OCI-LY3 (cell line): ENCODE data around the gene MGME1.

Experiments used
- H2AFZ ChIP-seq: fragments of 200-600, 300-600 bp; shearing (Covaris generic); 2 replicates; pipeline ENCODE4 v1.6.0; 2014; ENCODE audit warnings: antibody characterized with exemption, low read depth, low read length
- H3K27ac ChIP-seq: fragments of 200-600, 300-600 bp; sonication (generic); 2 replicates; pipeline ENCODE4 v1.5.1; 2014; ENCODE audit warnings: mild to moderate bottlenecking, low read length, moderate library complexity, mixed read lengths
- H3K27me3 ChIP-seq: fragments of 200-600, 300-600 bp; sonication (generic); 2 replicates; pipeline ENCODE4 v1.6.1; 2014; ENCODE audit warnings: low read depth, low read length, mixed read lengths
- H3K36me3 ChIP-seq: fragments of 200-600, 300-600 bp; sonication (generic); replicated peaks from 2 replicates; pipeline ENCODE3; 2014; ENCODE audit warnings: low read depth, low read length, mixed read lengths
- H3K4me1 ChIP-seq: fragments of 300-600, 200-600 bp; sonication (generic); 2 replicates; pipeline ENCODE4 v1.6.1; 2014; ENCODE audit warnings: low read length, mixed read lengths
- H3K4me2 ChIP-seq: fragments of 200-600, 300-600 bp; sonication (generic); 2 replicates; pipeline ENCODE4 v1.6.1; 2014; ENCODE audit warnings: low read length, mixed read lengths
- H3K4me3 ChIP-seq: fragments of 300-600, 200-600 bp; sonication (generic); 2 replicates; pipeline ENCODE4 v1.5.1; 2014; ENCODE audit warnings: antibody characterized with exemption, mild to moderate bottlenecking, low read length, moderate library complexity
- H3K79me2 ChIP-seq: fragments of 300-600, 200-600 bp; shearing (Covaris generic); 2 replicates; pipeline ENCODE4 v1.6.1; 2014; ENCODE audit warnings: mild to moderate bottlenecking, low read length, mixed read lengths
- H3K9ac ChIP-seq: fragments of 300-600, 200-600 bp; shearing (Covaris generic); 2 replicates; pipeline ENCODE4 v1.6.0; 2014; ENCODE audit warnings: mild to moderate bottlenecking, low read length, moderate library complexity
- H3K9me3 ChIP-seq: fragments of 200-600, 300-600 bp; shearing (Covaris generic); 2 replicates; pipeline ENCODE4 v1.6.1; 2014; ENCODE audit warnings: low read length, mixed read lengths; ENCODE audit not compliant: insufficient read depth
- H4K20me1 ChIP-seq: fragments of 200-600, 300-600 bp; sonication (generic); 2 replicates; pipeline ENCODE4 v1.6.1; 2016; ENCODE audit warnings: low read length, mixed read lengths; ENCODE audit not compliant: insufficient read depth
- EZH2phosphoT487 ChIP-seq: fragments of 200-600 bp; shearing (Covaris generic); IDR thresholded peaks from 2 replicates; pipeline ENCODE4 v1.6.1; 2018; ENCODE audit warnings: antibody characterized with exemption, mixed run types, low read depth
- TF ChIP-seq, protein P1 (sequence below): fragments of 200-600, 300-600 bp; sonication (generic); IDR thresholded peaks from 2 replicates; pipeline ENCODE4 v1.5.1; 2014; ENCODE audit warnings: antibody characterized with exemption, low read length, low read depth

MGME1 gene

DNA sequence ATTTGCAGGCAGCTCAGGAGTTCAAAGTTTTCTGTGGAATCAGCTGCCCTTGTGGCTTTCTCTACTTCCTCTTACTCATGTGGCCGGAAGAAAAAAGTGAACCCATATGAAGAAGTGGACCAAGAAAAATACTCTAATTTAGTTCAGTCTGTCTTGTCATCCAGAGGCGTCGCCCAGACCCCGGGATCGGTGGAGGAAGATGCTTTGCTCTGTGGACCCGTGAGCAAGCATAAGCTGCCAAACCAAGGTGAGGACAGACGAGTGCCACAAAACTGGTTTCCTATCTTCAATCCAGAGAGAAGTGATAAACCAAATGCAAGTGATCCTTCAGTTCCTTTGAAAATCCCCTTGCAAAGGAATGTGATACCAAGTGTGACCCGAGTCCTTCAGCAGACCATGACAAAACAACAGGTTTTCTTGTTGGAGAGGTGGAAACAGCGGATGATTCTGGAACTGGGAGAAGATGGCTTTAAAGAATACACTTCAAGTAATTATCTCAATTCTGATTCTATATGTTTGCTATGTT, 1.1 kb downstream of the MGME1 start:
- no peak overlapping the region for H2AFZ ChIP-seq
- peak overlapping the region; percentile 95 for H3K27ac ChIP-seq
- H3K27me3 ChIP-seq, result no peaks in the 10 kb centered on the region
- peak overlapping the region; percentile 82 for H3K4me3 ChIP-seq
- H3K4me1 ChIP-seq, result peaks cover 47% of the 10 kb centered on the region
- no peaks in the 10 kb centered on the region for H3K9me3 ChIP-seq
- TF ChIP-seq EZH2phosphoT487, result no peak
- TF ChIP-seq, protein P1, sequence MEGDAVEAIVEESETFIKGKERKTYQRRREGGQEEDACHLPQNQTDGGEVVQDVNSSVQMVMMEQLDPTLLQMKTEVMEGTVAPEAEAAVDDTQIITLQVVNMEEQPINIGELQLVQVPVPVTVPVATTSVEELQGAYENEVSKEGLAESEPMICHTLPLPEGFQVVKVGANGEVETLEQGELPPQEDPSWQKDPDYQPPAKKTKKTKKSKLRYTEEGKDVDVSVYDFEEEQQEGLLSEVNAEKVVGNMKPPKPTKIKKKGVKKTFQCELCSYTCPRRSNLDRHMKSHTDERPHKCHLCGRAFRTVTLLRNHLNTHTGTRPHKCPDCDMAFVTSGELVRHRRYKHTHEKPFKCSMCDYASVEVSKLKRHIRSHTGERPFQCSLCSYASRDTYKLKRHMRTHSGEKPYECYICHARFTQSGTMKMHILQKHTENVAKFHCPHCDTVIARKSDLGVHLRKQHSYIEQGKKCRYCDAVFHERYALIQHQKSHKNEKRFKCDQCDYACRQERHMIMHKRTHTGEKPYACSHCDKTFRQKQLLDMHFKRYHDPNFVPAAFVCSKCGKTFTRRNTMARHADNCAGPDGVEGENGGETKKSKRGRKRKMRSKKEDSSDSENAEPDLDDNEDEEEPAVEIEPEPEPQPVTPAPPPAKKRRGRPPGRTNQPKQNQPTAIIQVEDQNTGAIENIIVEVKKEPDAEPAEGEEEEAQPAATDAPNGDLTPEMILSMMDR, result no peak
- peaks cover 98% of the 10 kb centered on the region for H3K79me2 ChIP-seq
- peak overlapping the region; percentile 98 for H3K9ac ChIP-seq
- H3K4me2 ChIP-seq, result peak overlapping the region; percentile 78
- H4K20me1 ChIP-seq, result peaks cover 47% of the 10 kb centered on the region
- peaks cover 60% of the 10 kb centered on the region for H3K36me3 ChIP-seq

DNA sequence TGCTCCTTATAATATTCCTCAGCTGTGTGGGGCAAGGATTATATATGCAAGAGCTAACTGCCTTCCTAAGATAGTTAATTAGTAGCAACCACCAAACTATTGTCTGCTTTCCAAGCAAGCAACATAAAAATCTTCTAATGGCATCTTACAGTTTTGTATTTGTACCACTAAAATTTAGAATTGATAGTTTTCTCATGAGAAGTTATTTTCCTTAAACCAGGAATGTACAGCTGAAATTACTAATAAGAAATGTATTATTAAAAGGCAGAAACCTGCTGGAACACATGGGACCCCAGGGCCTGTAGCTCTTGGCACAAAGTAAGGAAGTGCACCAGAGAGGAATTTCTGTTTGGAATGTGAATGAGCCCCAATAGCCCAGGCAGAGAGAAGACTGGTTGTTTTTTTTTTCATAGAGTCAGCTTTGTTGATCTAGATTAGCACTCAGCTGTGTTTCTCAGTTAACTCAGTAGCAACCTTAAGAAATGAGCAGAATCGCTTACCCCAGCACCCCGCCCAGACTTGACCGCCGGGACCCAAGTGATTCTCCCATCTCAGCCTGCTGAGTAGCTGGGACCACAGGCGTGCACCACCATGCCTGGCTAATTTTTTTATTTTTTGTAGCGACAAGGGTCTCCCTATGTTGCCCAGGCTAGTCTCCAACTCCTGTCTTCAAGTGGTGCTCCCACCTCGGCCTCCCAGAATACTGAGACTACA, 2.6 kb downstream of the MGME1 start:
- Histone ChIP-seq H3K79me2 (peaks cover 98% of the 10 kb centered on the region), H3K9ac (peak overlapping the region; percentile 98), H3K27ac (no peak overlapping the region), H3K9me3 (no peaks in the 10 kb centered on the region), H3K4me3 (peak overlapping the region; percentile 82), H3K36me3 (peaks cover 58% of the 10 kb centered on the region), H3K4me2 (peak overlapping the region; percentile 78), H3K27me3 (no peaks in the 10 kb centered on the region), H4K20me1 (peaks cover 37% of the 10 kb centered on the region), H2AFZ (no peak overlapping the region), H3K4me1 (peaks cover 37% of the 10 kb centered on the region)
- TF ChIP-seq, protein P1, result no peak
- no peak for TF ChIP-seq EZH2phosphoT487

DNA sequence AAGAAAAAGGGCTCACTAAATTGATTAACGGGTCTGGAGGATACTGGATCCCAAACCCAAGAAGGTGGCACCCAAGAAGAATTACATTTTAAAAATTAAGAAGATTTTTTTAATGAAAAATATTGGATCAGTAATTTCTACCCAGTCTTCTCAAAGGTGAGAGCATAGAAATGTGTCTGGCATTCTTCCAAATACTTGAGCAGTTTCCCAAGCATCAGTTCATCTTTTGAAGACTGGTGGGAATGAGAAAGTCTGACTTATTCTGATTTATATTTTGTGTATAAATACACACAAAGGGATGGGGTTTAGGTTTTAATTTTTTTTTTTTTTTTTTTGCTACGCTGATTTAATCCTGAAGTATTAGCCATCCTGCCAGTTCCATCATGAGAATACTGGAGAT, 3.3 kb downstream of the MGME1 start:
- TF ChIP-seq EZH2phosphoT487, result no peak
- TF ChIP-seq, protein P1, result no peak
- Histone ChIP-seq H3K4me3 (peak overlapping the region; percentile 82), H3K27me3 (no peaks in the 10 kb centered on the region), H3K9ac (peak overlapping the region; percentile 28), H3K27ac (no peak overlapping the region), H4K20me1 (peaks cover 30% of the 10 kb centered on the region), H3K36me3 (peaks cover 51% of the 10 kb centered on the region), H3K4me1 (peaks cover 37% of the 10 kb centered on the region), H3K79me2 (peaks cover 98% of the 10 kb centered on the region), H3K4me2 (peak overlapping the region; percentile 78), H3K9me3 (no peaks in the 10 kb centered on the region), H2AFZ (no peak overlapping the region)

DNA sequence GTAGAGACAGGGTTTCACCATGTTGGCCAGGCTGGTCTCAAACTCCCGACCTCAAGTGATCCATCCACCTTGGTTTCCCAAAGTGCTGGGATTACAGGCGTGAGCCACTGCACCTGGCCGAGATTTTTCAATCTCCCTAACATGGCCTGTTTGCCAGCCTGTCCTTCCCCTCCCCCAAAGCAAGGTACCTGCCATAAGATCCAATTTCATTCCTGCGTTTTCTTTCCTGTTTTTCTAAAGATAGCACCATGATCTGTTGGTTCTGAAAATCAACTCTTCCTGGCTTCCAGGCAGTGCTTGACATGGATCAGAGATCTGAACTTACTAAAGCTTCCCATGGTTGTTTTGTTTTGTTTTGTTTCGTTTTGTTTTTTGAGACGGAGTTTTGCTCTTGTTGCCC, 7.5 kb downstream of the MGME1 start:
- Histone ChIP-seq H3K27ac (no peak overlapping the region), H3K4me3 (no peak overlapping the region), H3K27me3 (no peaks in the 10 kb centered on the region), H4K20me1 (peaks cover 24% of the 10 kb centered on the region), H3K4me1 (peaks cover 25% of the 10 kb centered on the region), H3K9ac (no peak overlapping the region), H3K9me3 (no peaks in the 10 kb centered on the region), H3K36me3 (peaks cover 36% of the 10 kb centered on the region), H3K4me2 (no peak overlapping the region), H2AFZ (no peak overlapping the region), H3K79me2 (peaks cover 79% of the 10 kb centered on the region)
- TF ChIP-seq EZH2phosphoT487, result no peak
- TF ChIP-seq, protein P1, result no peak
